ENCODE results near the gene GPC6.

The GPC6 gene

GRCh38 chr13:93987458-93987857 lies 760.9 kb downstream of the GPC6 start:
- TF ChIP-seq, protein P1, sequence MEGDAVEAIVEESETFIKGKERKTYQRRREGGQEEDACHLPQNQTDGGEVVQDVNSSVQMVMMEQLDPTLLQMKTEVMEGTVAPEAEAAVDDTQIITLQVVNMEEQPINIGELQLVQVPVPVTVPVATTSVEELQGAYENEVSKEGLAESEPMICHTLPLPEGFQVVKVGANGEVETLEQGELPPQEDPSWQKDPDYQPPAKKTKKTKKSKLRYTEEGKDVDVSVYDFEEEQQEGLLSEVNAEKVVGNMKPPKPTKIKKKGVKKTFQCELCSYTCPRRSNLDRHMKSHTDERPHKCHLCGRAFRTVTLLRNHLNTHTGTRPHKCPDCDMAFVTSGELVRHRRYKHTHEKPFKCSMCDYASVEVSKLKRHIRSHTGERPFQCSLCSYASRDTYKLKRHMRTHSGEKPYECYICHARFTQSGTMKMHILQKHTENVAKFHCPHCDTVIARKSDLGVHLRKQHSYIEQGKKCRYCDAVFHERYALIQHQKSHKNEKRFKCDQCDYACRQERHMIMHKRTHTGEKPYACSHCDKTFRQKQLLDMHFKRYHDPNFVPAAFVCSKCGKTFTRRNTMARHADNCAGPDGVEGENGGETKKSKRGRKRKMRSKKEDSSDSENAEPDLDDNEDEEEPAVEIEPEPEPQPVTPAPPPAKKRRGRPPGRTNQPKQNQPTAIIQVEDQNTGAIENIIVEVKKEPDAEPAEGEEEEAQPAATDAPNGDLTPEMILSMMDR (IDR thresholded peaks at IDR 0.05; ENCODE audit: low read depth, low read length) = no peak
- DNase-seq (ENCODE audit: extremely low read depth, low read depth) = no peak

DNA sequence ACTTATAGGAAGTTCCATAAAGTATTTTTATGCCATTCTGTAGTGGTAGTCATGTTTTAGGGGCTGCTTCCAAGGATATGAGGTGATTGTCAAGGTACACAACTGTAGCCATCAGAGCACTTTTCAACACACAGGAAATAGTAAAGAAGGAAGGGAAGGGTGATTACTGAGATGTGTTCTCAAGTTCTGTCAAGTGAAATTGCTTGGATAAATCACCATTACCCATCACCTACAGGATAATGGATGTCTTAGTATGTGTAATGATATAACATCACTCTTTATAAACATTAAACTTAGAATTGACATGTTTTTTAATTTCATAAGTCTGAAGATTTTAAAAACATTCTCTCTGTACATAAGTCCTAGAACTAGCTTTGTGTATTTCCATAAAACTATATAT lies 765.0 kb downstream of the GPC6 start:
- no peak for DNase-seq (ENCODE audit: extremely low read depth, low read depth)
- TF ChIP-seq, protein P1 (IDR thresholded peaks at IDR 0.05; ENCODE audit: low read depth, low read length) = no peak

DNA sequence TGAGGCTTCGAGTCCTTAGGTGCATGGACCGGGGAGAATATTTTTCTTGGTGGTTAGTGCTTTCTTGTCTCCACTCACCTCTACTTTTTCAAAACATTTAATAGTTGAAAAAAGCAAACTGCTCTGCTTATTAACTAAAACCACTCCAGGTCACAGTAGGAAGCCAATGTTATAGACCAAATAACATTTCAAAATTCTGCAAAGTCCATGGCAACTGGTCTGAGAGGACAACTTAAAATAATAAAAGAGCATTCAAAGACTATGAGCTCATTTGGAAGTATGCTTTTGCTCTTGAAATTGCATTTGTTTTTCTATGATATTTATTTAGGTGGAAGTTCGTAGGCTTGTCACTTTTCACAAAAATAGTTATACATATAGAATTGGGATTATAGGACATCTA lies 769.9 kb downstream of the GPC6 start:
- TF ChIP-seq, protein P1 (IDR thresholded peaks at IDR 0.05; ENCODE audit: low read depth, low read length) = no peak
- DNase-seq (ENCODE audit: extremely low read depth, low read depth) = no peak

- TF ChIP-seq, protein P1 (IDR thresholded peaks at IDR 0.05; ENCODE audit: low read depth, low read length) = no peak
- no peak for DNase-seq (ENCODE audit: extremely low read depth, low read depth)
Measured at GRCh38 chr13:94006296-94006695, 779.7 kb downstream of the GPC6 start.

- no peak for DNase-seq (ENCODE audit: extremely low read depth, low read depth)
- TF ChIP-seq, protein P1 (IDR thresholded peaks at IDR 0.05; ENCODE audit: low read depth, low read length) = no peak
Measured at GRCh38 chr13:94007072-94007471, 780.5 kb downstream of the GPC6 start.

GRCh38 chr13:94009701-94010100 lies 783.1 kb downstream of the GPC6 start:
- no peak for DNase-seq (ENCODE audit: extremely low read depth, low read depth)
- TF ChIP-seq, protein P1 (IDR thresholded peaks at IDR 0.05; ENCODE audit: low read depth, low read length) = no peak

DNA sequence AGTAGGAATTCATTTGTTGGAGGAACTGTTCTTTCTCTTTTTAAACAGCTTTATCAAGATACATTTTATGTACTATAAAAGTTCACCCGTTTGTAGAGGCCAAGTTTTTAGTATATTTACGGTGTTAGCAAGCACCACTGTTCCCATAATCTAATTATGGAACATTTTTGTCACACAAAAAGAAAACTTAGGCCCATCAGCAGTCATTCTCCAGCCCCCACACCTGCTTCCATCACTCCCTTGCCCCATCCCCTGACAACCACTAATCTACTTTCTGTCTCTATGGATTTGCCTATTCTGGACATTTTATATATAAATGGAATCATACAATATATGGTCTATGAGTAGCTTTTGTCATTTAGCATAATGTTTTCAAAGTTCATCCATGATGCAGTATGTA lies 787.9 kb downstream of the GPC6 start:
- TF ChIP-seq, protein P1 (IDR thresholded peaks at IDR 0.05; ENCODE audit: low read depth, low read length) = no peak
- DNase-seq (ENCODE audit: extremely low read depth, low read depth) = no peak

Measured in AG09319 (cell line).